ENCODE data around the gene GNAQ. TPM values are rescaled to one million over a fixed set of nuclear protein-coding genes. Genes with fewer than 3 reads are reported as not detected.

The GNAQ gene
- total RNA-seq, 2 donors from 2014 or later, result 9.4 to 22.3 TPM

GRCh38 chr9:77946969-77947620 lies 84.5 kb downstream of the GNAQ start:
- Mint-ChIP-seq H3K9me3 (no peaks in the 10 kb centered on the region), H3K27ac (peak overlapping the region in 1 of 2 donors; percentile 84), H3K36me3 (no peaks in the 10 kb centered on the region)
- DNase-seq (ENCODE audit: low spot score in 2 of 2), result no peak
- no peak for ATAC-seq

GRCh38 chr9:77946296-77946695 lies 85.3 kb downstream of the GNAQ start:
- Mint-ChIP-seq H3K9me3 (no peaks in the 10 kb centered on the region), H3K27ac (no peak overlapping the region), H3K36me3 (no peaks in the 10 kb centered on the region)
- DNase-seq (ENCODE audit: low spot score in 2 of 2), result no peak
- no peak for ATAC-seq

- Mint-ChIP-seq H3K9me3 (no peaks in the 10 kb centered on the region), H3K36me3 (no peaks in the 10 kb centered on the region), H3K27ac (no peak overlapping the region)
- ATAC-seq, result no peak
- no peak for DNase-seq (ENCODE audit: low spot score in 2 of 2)
These were observed 85.8 kb downstream of the GNAQ start for GRCh38 chr9:77945798-77946197.

- Mint-ChIP-seq H3K9me3 (no peaks in the 10 kb centered on the region), H3K27ac (peak overlapping the region in 1 of 2 donors; percentile 30), H3K36me3 (no peaks in the 10 kb centered on the region)
- ATAC-seq (no peak), DNase-seq (ENCODE audit: low spot score in 2 of 2) (no peak)
These were observed 86.9 kb downstream of the GNAQ start for GRCh38 chr9:77944556-77945243.

- Mint-ChIP-seq H3K9me3 (peaks cover 0 to 6% of the 10 kb centered on the region in 2 donors), H3K27ac (no peak overlapping the region), H3K36me3 (no peaks in the 10 kb centered on the region)
- no peak for ATAC-seq
- no peak for DNase-seq (ENCODE audit: low spot score in 2 of 2)
These were observed 88.6 kb downstream of the GNAQ start for GRCh38 chr9:77943057-77943456.

GRCh38 chr9:77939149-77939668 lies 92.4 kb downstream of the GNAQ start:
- ATAC-seq, result peak in 1 of 2 donors; percentile 48
- Mint-ChIP-seq H3K27ac (no peak overlapping the region), H3K9me3 (peaks cover 0 to 11% of the 10 kb centered on the region in 2 donors), H3K36me3 (peaks cover 5 to 10% of the 10 kb centered on the region in 2 donors)
- no peak for DNase-seq (ENCODE audit: low spot score in 2 of 2)

GRCh38 chr9:77938163-77938562 lies 93.4 kb downstream of the GNAQ start:
- peaks cover 0 to 11% of the 10 kb centered on the region in 2 donors for H3K9me3 Mint-ChIP-seq
- H3K27ac Mint-ChIP-seq, result no peak overlapping the region
- DNase-seq (ENCODE audit: low spot score in 2 of 2), result no peak
- H3K36me3 Mint-ChIP-seq, result peaks cover 5 to 10% of the 10 kb centered on the region in 2 donors
- no peak for ATAC-seq

- Mint-ChIP-seq H3K9me3 (peaks cover 0 to 11% of the 10 kb centered on the region in 2 donors), H3K27ac (no peak overlapping the region), H3K36me3 (peaks cover 5 to 10% of the 10 kb centered on the region in 2 donors)
- DNase-seq (ENCODE audit: low spot score in 2 of 2) (no peak), ATAC-seq (no peak)
These were observed 95.6 kb downstream of the GNAQ start for GRCh38 chr9:77935974-77936373.

- peaks cover 0 to 11% of the 10 kb centered on the region in 2 donors for H3K9me3 Mint-ChIP-seq
- DNase-seq (ENCODE audit: low spot score in 2 of 2) (no peak), ATAC-seq (no peak)
- peaks cover 5 to 10% of the 10 kb centered on the region in 2 donors for H3K36me3 Mint-ChIP-seq
- H3K27ac Mint-ChIP-seq, result no peak overlapping the region
These were observed 96.4 kb downstream of the GNAQ start for GRCh38 chr9:77935211-77935610.

GRCh38 chr9:77933976-77934375 lies 97.6 kb downstream of the GNAQ start:
- Mint-ChIP-seq H3K9me3 (peaks cover 0 to 11% of the 10 kb centered on the region in 2 donors), H3K27ac (no peak overlapping the region), H3K36me3 (peaks cover 5 to 10% of the 10 kb centered on the region in 2 donors)
- ATAC-seq (no peak), DNase-seq (ENCODE audit: low spot score in 2 of 2) (no peak)

GRCh38 chr9:77933019-77933418 lies 98.6 kb downstream of the GNAQ start:
- Mint-ChIP-seq H3K9me3 (peaks cover 0 to 4% of the 10 kb centered on the region in 2 donors), H3K27ac (no peak overlapping the region), H3K36me3 (peaks cover 5 to 10% of the 10 kb centered on the region in 2 donors)

GRCh38 chr9:77929942-77930341 lies 101.7 kb downstream of the GNAQ start:
- DNase-seq (ENCODE audit: low spot score in 2 of 2) (no peak), ATAC-seq (no peak)
- Mint-ChIP-seq H3K27ac (no peak overlapping the region), H3K9me3 (no peaks in the 10 kb centered on the region), H3K36me3 (no peaks in the 10 kb centered on the region)

More at GRCh38 chr9:77933019-77933418, 98.6 kb downstream of the GNAQ start:
- ATAC-seq (no peak), DNase-seq (ENCODE audit: low spot score in 2 of 2) (no peak)

GRCh38 chr9:77927265-77927664 lies 104.3 kb downstream of the GNAQ start:
- Mint-ChIP-seq H3K9me3 (no peaks in the 10 kb centered on the region), H3K36me3 (no peaks in the 10 kb centered on the region), H3K27ac (no peak overlapping the region)
- ATAC-seq, result no peak
- DNase-seq (ENCODE audit: low spot score in 2 of 2), result no peak

GRCh38 chr9:77926371-77926878 lies 105.2 kb downstream of the GNAQ start:
- no peak overlapping the region for H3K27ac Mint-ChIP-seq
- H3K9me3 Mint-ChIP-seq, result no peaks in the 10 kb centered on the region
- no peak for ATAC-seq
- no peaks in the 10 kb centered on the region for H3K36me3 Mint-ChIP-seq
- DNase-seq (ENCODE audit: low spot score in 2 of 2), result no peak

- Mint-ChIP-seq H3K9me3 (no peaks in the 10 kb centered on the region), H3K36me3 (peaks cover 0 to 13% of the 10 kb centered on the region in 2 donors), H3K27ac (no peak overlapping the region)
- ATAC-seq (no peak), DNase-seq (ENCODE audit: low spot score in 2 of 2) (no peak)
These were observed 109.0 kb downstream of the GNAQ start for GRCh38 chr9:77922591-77922990.

GRCh38 chr9:77917800-77918199 lies 113.8 kb downstream of the GNAQ start:
- DNase-seq (ENCODE audit: low spot score in 2 of 2) (no peak), ATAC-seq (no peak)
- Mint-ChIP-seq H3K27ac (no peak overlapping the region), H3K9me3 (peaks cover 0 to 8% of the 10 kb centered on the region in 2 donors), H3K36me3 (peaks cover 9 to 22% of the 10 kb centered on the region in 2 donors)

- peak overlapping the region; percentile 32 to 45 for H3K27ac Mint-ChIP-seq
These were observed 114.8 kb downstream of the GNAQ start for GRCh38 chr9:77916820-77917219.

More at GRCh38 chr9:77916820-77917219, 114.8 kb downstream of the GNAQ start:
- Mint-ChIP-seq H3K9me3 (peaks cover 0 to 8% of the 10 kb centered on the region in 2 donors), H3K36me3 (peaks cover 9 to 28% of the 10 kb centered on the region in 2 donors)
- DNase-seq (ENCODE audit: low spot score in 2 of 2) (no peak), ATAC-seq (no peak)

Measured in activated naive CD4-positive, alpha-beta T cell treated with anti-CD3 and anti-CD28 coated beads, Interleukin-2, amount 50 U/mL, for 72 hours (primary cell).